ENCODE data around the gene GLB1L2. TPM values are rescaled to one million over a fixed set of nuclear protein-coding genes. Genes with fewer than 3 reads are reported as not detected.

Gene GLB1L2
- total and polyA plus RNA-seq, 2 of the 13 experiments (the other 11 are each of a cell fraction or from before 2014, with no cell fraction given), result 0.59 to 0.69 TPM

DNA sequence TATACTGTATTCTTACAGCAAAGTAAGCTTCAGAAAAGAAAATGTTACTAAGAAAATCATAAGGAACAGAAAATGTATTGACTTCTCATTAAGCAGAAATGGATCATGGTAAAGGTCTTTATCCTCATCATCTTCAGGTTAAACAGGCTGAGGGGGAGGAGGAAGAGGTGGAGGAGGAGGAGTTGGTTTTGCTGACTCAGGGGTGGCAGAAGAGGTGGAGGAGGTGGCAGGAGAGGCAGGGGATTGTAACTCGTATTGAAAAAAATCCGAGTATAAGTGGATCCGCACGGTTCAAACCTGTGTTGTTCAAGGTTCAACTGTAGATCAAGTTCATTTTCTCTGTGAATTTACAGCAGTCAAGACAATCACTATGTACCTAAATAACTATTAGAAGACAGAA, 42.6 kb upstream of the GLB1L2 start:
- no peak for ATAC-seq
- WGBS (ENCODE audit: low lambda C conversion rate), result 25% methylated on average over 4 of the region's 4 CpGs
- H4K20me1 ChIP-seq (ENCODE audit: insufficient read depth, low read length), result no peaks in the 10 kb centered on the region
- H3K9me3 ChIP-seq (ENCODE audit: low read length), result no peaks in the 10 kb centered on the region
- BruUV-seq (replicated peaks), result no TSS peak
- no peak overlapping the region for H3K4me3 ChIP-seq (replicated peaks in 1 of 3; ENCODE audit: insufficient read depth in 1 of 3, low read depth in 2 of 3, low read length in 3 of 3)
- peaks cover 0 to 39% of the 10 kb centered on the region in 2 experiments; a peak in 3 of 5 replicates for H3K27me3 ChIP-seq (ENCODE audit: control insufficient read depth in 1 of 2, insufficient read depth in 2 of 2, low read length in 2 of 2)
- H2AFZ ChIP-seq (ENCODE audit: low read length), result no peak overlapping the region
- H3K27ac ChIP-seq (ENCODE audit: extremely low read length, insufficient read depth, low read length), result no peak overlapping the region
- intact Hi-C loops (cut with micrococcal nuclease; ENCODE audit: unreplicated experiment), result no loop called here
- no peaks in the 10 kb centered on the region for H3K4me1 ChIP-seq (ENCODE audit: insufficient read depth, low read length)
- no peaks in the 10 kb centered on the region for H3K36me3 ChIP-seq (replicated peaks in 1 of 2; ENCODE audit: control insufficient read depth in 1 of 2, insufficient read depth in 2 of 2, low read length in 2 of 2)
- in situ Hi-C loops (cut with HindIII; ENCODE audit: extremely low pct_ligation_motif_present, low pct_unique_long_range_greater_than_20kb), result no loop called here
- CTCF ChIA-PET (ENCODE audit: low intra/inter-chr PET ratio, low total read pairs), result no interaction called here
- H3K79me2 ChIP-seq (ENCODE audit: insufficient read depth, low read length), result no peaks in the 10 kb centered on the region
- H3K4me2 ChIP-seq (ENCODE audit: low read depth, low read length), result no peak overlapping the region
- TF ChIP-seq MAFK (conservative IDR thresholded peaks at IDR 0.05 in 1 of 2, IDR thresholded peaks at IDR 0.05 in 1 of 2; ENCODE audit: low read length in 2 of 2) (peak; percentile 27 to 73; a peak in 2 of 4 replicates), MAFF (IDR thresholded peaks at IDR 0.05; ENCODE audit: low read depth, low read length) (peak; percentile 52), ZMAT3 (CRISPR knock-in tag; conservative IDR thresholded peaks at IDR 0.05) (no peak), ZNF337 (CRISPR knock-in tag; IDR thresholded peaks at IDR 0.05; ENCODE audit: borderline replicate concordance, low read depth) (no peak)
- DNase-seq (ENCODE audit: low spot score), result no peak
- no peak overlapping the region for H3K9ac ChIP-seq (ENCODE audit: insufficient read depth, low read depth, low read length)
- no peak for FAIRE-seq
- POLR2A ChIA-PET, result no interaction called here

DNA sequence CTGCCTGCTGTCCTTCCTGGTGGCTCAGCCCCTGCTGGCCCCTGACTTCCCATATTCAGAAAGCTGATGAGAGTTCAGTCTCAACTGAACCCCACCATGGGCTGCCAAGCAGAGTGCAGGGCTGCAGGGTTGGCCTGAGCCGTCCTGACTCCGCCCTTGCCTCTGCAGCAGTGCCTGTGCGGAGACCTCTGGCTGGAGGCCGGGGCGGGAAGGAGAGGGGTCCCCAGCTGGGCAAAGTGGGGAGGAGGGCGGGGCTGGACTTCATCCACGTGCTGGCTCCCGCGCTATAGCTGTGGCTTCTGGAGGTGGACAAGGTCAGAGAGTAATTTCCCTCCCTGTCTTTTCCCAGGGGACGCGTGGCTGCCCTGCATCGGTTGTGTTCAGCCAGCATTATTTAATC, 42.0 kb upstream of the GLB1L2 start:
- Histone ChIP-seq H3K9me3 (ENCODE audit: low read length) (no peaks in the 10 kb centered on the region), H3K27me3 (ENCODE audit: control insufficient read depth in 1 of 2, insufficient read depth in 2 of 2, low read length in 2 of 2) (peaks cover 0 to 39% of the 10 kb centered on the region in 2 experiments; a peak in 3 of 5 replicates), H3K27ac (ENCODE audit: extremely low read length, insufficient read depth, low read length) (no peak overlapping the region), H3K4me3 (replicated peaks in 1 of 3; ENCODE audit: insufficient read depth in 1 of 3, low read depth in 2 of 3, low read length in 3 of 3) (no peak overlapping the region), H3K4me2 (ENCODE audit: low read depth, low read length) (no peak overlapping the region), H3K4me1 (ENCODE audit: insufficient read depth, low read length) (no peaks in the 10 kb centered on the region), H4K20me1 (ENCODE audit: insufficient read depth, low read length) (no peaks in the 10 kb centered on the region), H2AFZ (ENCODE audit: low read length) (no peak overlapping the region), H3K9ac (ENCODE audit: insufficient read depth, low read depth, low read length) (no peak overlapping the region), H3K36me3 (replicated peaks in 1 of 2; ENCODE audit: control insufficient read depth in 1 of 2, insufficient read depth in 2 of 2, low read length in 2 of 2) (no peaks in the 10 kb centered on the region), H3K79me2 (ENCODE audit: insufficient read depth, low read length) (no peaks in the 10 kb centered on the region)
- FAIRE-seq (no peak), ATAC-seq (peak; percentile 79), DNase-seq (ENCODE audit: low spot score) (no peak)
- BruUV-seq (replicated peaks), result no TSS peak
- POLR2A ChIA-PET, result no interaction called here
- in situ Hi-C loops (cut with HindIII; ENCODE audit: extremely low pct_ligation_motif_present, low pct_unique_long_range_greater_than_20kb) (no loop called here), intact Hi-C loops (cut with micrococcal nuclease; ENCODE audit: unreplicated experiment) (no loop called here)
- CTCF ChIA-PET (ENCODE audit: low intra/inter-chr PET ratio, low total read pairs), result no interaction called here
- WGBS (ENCODE audit: low lambda C conversion rate), result 16% methylated on average over 8 of the region's 12 CpGs
- TF ChIP-seq, protein P1, sequence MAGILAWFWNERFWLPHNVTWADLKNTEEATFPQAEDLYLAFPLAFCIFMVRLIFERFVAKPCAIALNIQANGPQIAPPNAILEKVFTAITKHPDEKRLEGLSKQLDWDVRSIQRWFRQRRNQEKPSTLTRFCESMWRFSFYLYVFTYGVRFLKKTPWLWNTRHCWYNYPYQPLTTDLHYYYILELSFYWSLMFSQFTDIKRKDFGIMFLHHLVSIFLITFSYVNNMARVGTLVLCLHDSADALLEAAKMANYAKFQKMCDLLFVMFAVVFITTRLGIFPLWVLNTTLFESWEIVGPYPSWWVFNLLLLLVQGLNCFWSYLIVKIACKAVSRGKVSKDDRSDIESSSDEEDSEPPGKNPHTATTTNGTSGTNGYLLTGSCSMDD (CRISPR knock-in tag; IDR thresholded peaks at IDR 0.05), result no peak
- TF ChIP-seq ZNF101 (CRISPR knock-in tag; IDR thresholded peaks at IDR 0.05; ENCODE audit: borderline replicate concordance, low read depth) (no peak), ZNF766 (CRISPR knock-in tag; IDR thresholded peaks at IDR 0.05; ENCODE audit: borderline replicate concordance) (no peak), IRX3 (CRISPR knock-in tag; IDR thresholded peaks at IDR 0.05; ENCODE audit: borderline replicate concordance, low read depth) (no peak), TBX2 (CRISPR knock-in tag; IDR thresholded peaks at IDR 0.05; ENCODE audit: borderline replicate concordance) (no peak), KLF9 (CRISPR knock-in tag; IDR thresholded peaks at IDR 0.05; ENCODE audit: low read depth) (no peak)
- TF ChIP-seq, protein P2, sequence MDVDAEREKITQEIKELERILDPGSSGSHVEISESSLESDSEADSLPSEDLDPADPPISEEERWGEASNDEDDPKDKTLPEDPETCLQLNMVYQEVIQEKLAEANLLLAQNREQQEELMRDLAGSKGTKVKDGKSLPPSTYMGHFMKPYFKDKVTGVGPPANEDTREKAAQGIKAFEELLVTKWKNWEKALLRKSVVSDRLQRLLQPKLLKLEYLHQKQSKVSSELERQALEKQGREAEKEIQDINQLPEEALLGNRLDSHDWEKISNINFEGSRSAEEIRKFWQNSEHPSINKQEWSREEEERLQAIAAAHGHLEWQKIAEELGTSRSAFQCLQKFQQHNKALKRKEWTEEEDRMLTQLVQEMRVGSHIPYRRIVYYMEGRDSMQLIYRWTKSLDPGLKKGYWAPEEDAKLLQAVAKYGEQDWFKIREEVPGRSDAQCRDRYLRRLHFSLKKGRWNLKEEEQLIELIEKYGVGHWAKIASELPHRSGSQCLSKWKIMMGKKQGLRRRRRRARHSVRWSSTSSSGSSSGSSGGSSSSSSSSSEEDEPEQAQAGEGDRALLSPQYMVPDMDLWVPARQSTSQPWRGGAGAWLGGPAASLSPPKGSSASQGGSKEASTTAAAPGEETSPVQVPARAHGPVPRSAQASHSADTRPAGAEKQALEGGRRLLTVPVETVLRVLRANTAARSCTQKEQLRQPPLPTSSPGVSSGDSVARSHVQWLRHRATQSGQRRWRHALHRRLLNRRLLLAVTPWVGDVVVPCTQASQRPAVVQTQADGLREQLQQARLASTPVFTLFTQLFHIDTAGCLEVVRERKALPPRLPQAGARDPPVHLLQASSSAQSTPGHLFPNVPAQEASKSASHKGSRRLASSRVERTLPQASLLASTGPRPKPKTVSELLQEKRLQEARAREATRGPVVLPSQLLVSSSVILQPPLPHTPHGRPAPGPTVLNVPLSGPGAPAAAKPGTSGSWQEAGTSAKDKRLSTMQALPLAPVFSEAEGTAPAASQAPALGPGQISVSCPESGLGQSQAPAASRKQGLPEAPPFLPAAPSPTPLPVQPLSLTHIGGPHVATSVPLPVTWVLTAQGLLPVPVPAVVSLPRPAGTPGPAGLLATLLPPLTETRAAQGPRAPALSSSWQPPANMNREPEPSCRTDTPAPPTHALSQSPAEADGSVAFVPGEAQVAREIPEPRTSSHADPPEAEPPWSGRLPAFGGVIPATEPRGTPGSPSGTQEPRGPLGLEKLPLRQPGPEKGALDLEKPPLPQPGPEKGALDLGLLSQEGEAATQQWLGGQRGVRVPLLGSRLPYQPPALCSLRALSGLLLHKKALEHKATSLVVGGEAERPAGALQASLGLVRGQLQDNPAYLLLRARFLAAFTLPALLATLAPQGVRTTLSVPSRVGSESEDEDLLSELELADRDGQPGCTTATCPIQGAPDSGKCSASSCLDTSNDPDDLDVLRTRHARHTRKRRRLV (CRISPR knock-in tag; IDR thresholded peaks at IDR 0.05), result no peak
